Body of pancreas (tissue), 4 donors: ENCODE measurements around the gene MUC20.
"Not testable (repeated sequence)": the region's sequence is repeated elsewhere in the genome, so short reads cannot be mapped to it uniquely, and the experiment has no call there.

ENCODE experiments used
- CTCF ChIP-seq, 7 experiments: fragments of 450-650 bp in 4 of 7; fragments of 200-600 bp in 3 of 7; sonication (generic) in 3 of 7; IDR thresholded peaks; one replicate each; pipeline ENCODE4 v1.5.1; 2016 to 2019; ENCODE audit warnings: antibody characterized with exemption in 7 of 7
- POLR2A ChIP-seq, 3 donors: fragments of 450-650 bp; IDR thresholded peaks; one replicate each; pipeline ENCODE4 v1.6.1; 2016; ENCODE audit warnings: antibody characterized with exemption in 3 of 3, mild to moderate bottlenecking in 2 of 3

DNA sequence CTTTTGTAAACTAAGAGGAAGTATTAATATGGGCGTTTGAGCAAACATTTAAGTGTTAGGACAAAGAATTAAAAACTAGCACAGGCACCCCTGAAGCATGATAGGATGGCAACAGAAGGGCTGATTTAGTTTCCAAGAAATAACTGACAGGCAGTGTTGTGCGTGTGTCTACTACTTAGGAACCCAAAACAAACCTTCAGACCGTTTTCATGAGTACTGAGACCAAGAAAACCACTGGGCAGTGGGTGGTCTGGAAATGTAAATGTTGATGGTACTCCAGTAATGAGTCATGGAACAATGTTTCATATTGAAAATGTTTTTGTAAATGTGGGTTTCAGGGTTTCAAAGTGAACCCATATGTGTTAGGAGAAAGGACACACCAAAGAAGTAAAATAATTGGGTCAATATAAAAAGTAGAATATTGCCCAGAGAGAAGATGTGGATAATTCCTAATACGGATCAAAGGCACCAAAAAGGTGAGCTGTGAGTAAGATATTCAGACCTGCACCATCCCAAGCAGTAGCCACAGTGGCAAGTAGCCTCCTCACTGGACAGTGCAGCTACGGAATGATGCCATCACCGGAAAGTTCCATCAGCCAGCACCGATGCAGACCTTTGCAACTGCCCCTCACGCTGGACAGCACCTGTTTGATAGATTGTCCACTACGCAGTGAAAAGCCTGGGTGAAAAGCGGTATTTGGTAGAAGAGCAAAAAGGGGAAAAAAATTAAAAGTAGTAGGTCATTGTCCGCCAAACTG is 29.0 kb upstream of the MUC20 start:
- TF ChIP-seq CTCF, POLR2A (IDR thresholded peaks at IDR 0.05): not testable (repeated sequence)
